OCI-LY1 (cell line): Measurements from ENCODE around the gene SQOR.

ENCODE experiments used
- H2AFZ ChIP-seq: fragments of 200-600 bp; sonication (generic), shearing (Covaris generic); 2 replicates; pipeline ENCODE4 v1.6.0; 2014; ENCODE audit warnings: antibody characterized with exemption, mild to moderate bottlenecking, low read length
- H3F3A ChIP-seq: fragments of 200-600 bp; sonication (generic), shearing (Covaris generic); 2 replicates; pipeline ENCODE4 v1.6.0; 2014; ENCODE audit warnings: mild to moderate bottlenecking, antibody characterized with exemption, low read length, moderate library complexity; ENCODE audit not compliant: insufficient read depth
- H3K27ac ChIP-seq: fragments of 200-600 bp; sonication (generic); 2 replicates; pipeline ENCODE4 v1.5.1; 2014; ENCODE audit warnings: low read length, mixed run types, mild to moderate bottlenecking, low read depth; ENCODE audit not compliant: poor library complexity, severe bottlenecking
- H3K27me3 ChIP-seq: fragments of 200-600 bp; sonication (generic); 2 replicates; pipeline ENCODE4 v1.6.0; 2014; ENCODE audit warnings: antibody characterized with exemption, mild to moderate bottlenecking, low read length, moderate library complexity; ENCODE audit not compliant: insufficient read depth
- H3K36me3 ChIP-seq: fragments of 200-600 bp; sonication (generic); 2 replicates; pipeline ENCODE4 v1.6.1; 2014; ENCODE audit warnings: mild to moderate bottlenecking, antibody characterized with exemption, low read length, moderate library complexity, mixed read lengths; ENCODE audit not compliant: insufficient read depth
- H3K4me1 ChIP-seq: fragments of 200-600 bp; sonication (generic); 2 replicates; pipeline ENCODE4 v1.5.1; 2014; ENCODE audit warnings: mild to moderate bottlenecking, low read length, moderate library complexity; ENCODE audit not compliant: insufficient read depth, severe bottlenecking
- H3K4me2 ChIP-seq: fragments of 200-600 bp; sonication (generic), shearing (Covaris generic); 2 replicates; pipeline ENCODE4 v1.6.1; 2014; ENCODE audit warnings: low read length
- H3K4me3 ChIP-seq: fragments of 200-600 bp; sonication (generic); 2 replicates; pipeline ENCODE4 v1.5.1; 2014; ENCODE audit warnings: low read length, low read depth, mild to moderate bottlenecking, mixed read lengths; ENCODE audit not compliant: poor library complexity, severe bottlenecking
- H3K79me2 ChIP-seq: fragments of 200-600 bp; shearing (Covaris generic); 2 replicates; pipeline ENCODE4 v1.6.1; 2016; ENCODE audit warnings: mixed run types, low read length, mixed read lengths; ENCODE audit not compliant: insufficient read depth
- H3K9ac ChIP-seq: fragments of 200-600 bp; sonication (generic), shearing (Covaris generic); 2 replicates; pipeline ENCODE4 v1.6.1; 2014; ENCODE audit warnings: mild to moderate bottlenecking, low read length, mixed read lengths
- H3K9me2 ChIP-seq: fragments of 200-600 bp; sonication (generic), shearing (Covaris generic); 2 replicates; pipeline ENCODE4 v1.6.1; 2014; ENCODE audit warnings: low read depth, mild to moderate bottlenecking, low read length, mixed read lengths
- H3K9me3 ChIP-seq: fragments of 200-600 bp; shearing (Covaris generic); 2 replicates; pipeline ENCODE4 v1.6.1; 2014; ENCODE audit warnings: low read length, mixed read lengths
- H4K20me1 ChIP-seq: fragments of 200-600 bp; sonication (generic), shearing (Covaris generic); 2 replicates; pipeline ENCODE4 v1.6.0; 2016; ENCODE audit warnings: mild to moderate bottlenecking, low read length; ENCODE audit not compliant: insufficient read depth
- CTCF ChIP-seq: fragments of 200-600 bp; sonication (generic), shearing (Covaris generic); IDR thresholded peaks from 2 replicates; pipeline ENCODE4 v1.5.1; 2017; ENCODE audit warnings: mild to moderate bottlenecking, antibody characterized with exemption, low read length, moderate library complexity, mixed read lengths
- EZH2 ChIP-seq: fragments of 200-600 bp; sonication (generic), shearing (Covaris generic); IDR thresholded peaks from 2 replicates; pipeline ENCODE4 v1.8.0; 2017; ENCODE audit warnings: borderline replicate concordance, mixed run types, mild to moderate bottlenecking, antibody characterized with exemption, low read length, moderate library complexity, mixed read lengths

SQOR gene

GRCh38 chr15:45666119-45666875, 31.5 kb downstream of the SQOR start:
- Histone ChIP-seq H3K79me2 (no peaks in the 10 kb centered on the region), H3K36me3 (no peaks in the 10 kb centered on the region), H3K9ac (no peak overlapping the region), H3K9me2 (no peaks in the 10 kb centered on the region), H2AFZ (no peak overlapping the region), H3K4me3 (no peak overlapping the region), H3K4me2 (no peak overlapping the region), H3K4me1 (no peaks in the 10 kb centered on the region), H4K20me1 (no peaks in the 10 kb centered on the region), H3K27me3 (no peaks in the 10 kb centered on the region), H3K9me3 (no peaks in the 10 kb centered on the region), H3K27ac (no peak overlapping the region), H3F3A (no peaks in the 10 kb centered on the region)
- no peak for TF ChIP-seq EZH2
- no peak for TF ChIP-seq CTCF

GRCh38 chr15:45667002-45667401, 32.2 kb downstream of the SQOR start:
- no peaks in the 10 kb centered on the region for H3K9me3 ChIP-seq
- H2AFZ ChIP-seq: no peak overlapping the region
- no peaks in the 10 kb centered on the region for H3F3A ChIP-seq
- H3K27me3 ChIP-seq: no peaks in the 10 kb centered on the region
- no peak overlapping the region for H3K4me2 ChIP-seq
- no peak overlapping the region for H3K9ac ChIP-seq
- H3K9me2 ChIP-seq: no peaks in the 10 kb centered on the region
- TF ChIP-seq EZH2: no peak
- no peak for TF ChIP-seq CTCF
- H3K4me1 ChIP-seq: no peaks in the 10 kb centered on the region
- no peak overlapping the region for H3K4me3 ChIP-seq
- H3K79me2 ChIP-seq: no peaks in the 10 kb centered on the region
- H4K20me1 ChIP-seq: no peaks in the 10 kb centered on the region
- H3K36me3 ChIP-seq: no peaks in the 10 kb centered on the region
- H3K27ac ChIP-seq: no peak overlapping the region

- no peak overlapping the region for H3K4me2 ChIP-seq
- H3F3A ChIP-seq: no peaks in the 10 kb centered on the region
- H3K27me3 ChIP-seq: no peaks in the 10 kb centered on the region
- H3K4me1 ChIP-seq: no peaks in the 10 kb centered on the region
- H2AFZ ChIP-seq: no peak overlapping the region
- no peak overlapping the region for H3K27ac ChIP-seq
- no peaks in the 10 kb centered on the region for H3K9me3 ChIP-seq
- no peak overlapping the region for H3K4me3 ChIP-seq
- no peaks in the 10 kb centered on the region for H4K20me1 ChIP-seq
- TF ChIP-seq EZH2: no peak
- no peak for TF ChIP-seq CTCF
- H3K79me2 ChIP-seq: no peaks in the 10 kb centered on the region
- H3K36me3 ChIP-seq: no peaks in the 10 kb centered on the region
- H3K9ac ChIP-seq: no peak overlapping the region
- H3K9me2 ChIP-seq: no peaks in the 10 kb centered on the region
These were observed 33.6 kb downstream of the SQOR start for GRCh38 chr15:45668386-45668785.
